GM23338 (cell line): Measurements from ENCODE around the gene CHIC2.
A peak's percentile ranks its signal among the peaks of the same experiment; 100 is the strongest.

Experiments used
- CREB1 ChIP-seq: fragments of 250-450 bp; sonication (Bioruptor Pico); IDR thresholded peaks from 2 replicates; pipeline ENCODE4 v1.5.0; 2020; ENCODE audit warnings: low read depth, mild to moderate bottlenecking, moderate library complexity
- CTCF ChIP-seq, 2 experiments: fragments of 200-600 bp in 1 of 2; sonication (generic) in 1 of 2; conservative IDR thresholded peaks; 2 replicates each; pipeline versions ENCODE4 v1.5.1 to v1.6.1; 2016 to 2017; ENCODE audit warnings: antibody characterized with exemption in 2 of 2, low read depth in 2 of 2, mild to moderate bottlenecking in 2 of 2, moderate library complexity in 1 of 2
- EZH2 ChIP-seq: fragments of 200-600 bp; sonication (generic); IDR thresholded peaks from one replicate; pipeline ENCODE4 v1.8.0; 2017; ENCODE audit warnings: antibody characterized with exemption, mild to moderate bottlenecking, low read depth; ENCODE audit not compliant: unreplicated experiment
- EZH2phosphoT487 ChIP-seq: fragments of 200-600 bp; sonication (generic); IDR thresholded peaks from one replicate; pipeline ENCODE4 v1.8.1; 2018; ENCODE audit warnings: antibody characterized with exemption; ENCODE audit not compliant: unreplicated experiment
- STAT1 ChIP-seq: IDR thresholded peaks from one replicate; pipeline ENCODE4 v1.6.1; 2016; ENCODE audit warnings: antibody characterized with exemption; ENCODE audit not compliant: unreplicated experiment

- TF ChIP-seq EZH2: peak; percentile 37
- no peak for TF ChIP-seq STAT1
- no peak for TF ChIP-seq CTCF (conservative IDR thresholded peaks at IDR 0.05; ENCODE audit: low read depth in 2 of 2)
- TF ChIP-seq CREB1 (CRISPR knock-in tag): no peak
- no peak for TF ChIP-seq EZH2phosphoT487
Measured at GRCh38 chr4:54103190-54103574, 38.8 kb upstream of the CHIC2 start.
